D721Med (cell line): ENCODE results near the gene PLPPR4.
A peak's percentile ranks its signal among the peaks of the same experiment; 100 is the strongest.
"Not testable (repeated sequence)": the region's sequence is repeated elsewhere in the genome, so short reads cannot be mapped to it uniquely, and the experiment has no call there.

Source experiments
- DNase-seq: peaks from one replicate; pipeline ENCODE4 v3.0.0; 2011; ENCODE audit warnings: low spot score; ENCODE audit not compliant: insufficient read length
- FAIRE-seq: peaks from 2 replicates; lab custom pipeline; 2011; peaks lifted over from hg19 to GRCh38; lab: Jason Lieb, UNC
- TF ChIP-seq, protein P1 (sequence below): IDR thresholded peaks from 2 replicates; pipeline ENCODE4 v1.5.1; 2012; ENCODE audit warnings: mild to moderate bottlenecking, control low read depth; ENCODE audit not compliant: insufficient read depth; ENCODE audit errors: missing control alignments

PLPPR4 gene

DNA sequence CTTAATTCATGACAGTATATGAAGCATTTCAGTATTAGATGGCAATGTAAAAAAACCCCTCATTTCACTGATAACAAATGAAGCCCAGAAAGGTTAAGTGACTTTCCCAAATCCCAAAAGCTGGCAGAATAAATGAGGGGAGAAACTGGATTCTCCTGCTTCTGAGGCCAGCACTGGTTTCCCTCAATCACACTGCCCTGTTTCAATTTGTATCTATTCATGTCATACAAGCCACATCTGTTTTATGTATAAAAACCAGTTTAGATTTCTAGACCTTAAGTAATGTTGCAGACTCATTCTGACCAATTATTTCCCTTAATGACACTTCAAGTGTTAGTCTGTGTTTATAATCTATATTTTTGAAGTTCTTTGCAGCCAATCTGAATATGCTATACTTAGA lies 16.8 kb downstream of the PLPPR4 start:
- FAIRE-seq (no peak), DNase-seq (no peak)
- TF ChIP-seq, protein P1, sequence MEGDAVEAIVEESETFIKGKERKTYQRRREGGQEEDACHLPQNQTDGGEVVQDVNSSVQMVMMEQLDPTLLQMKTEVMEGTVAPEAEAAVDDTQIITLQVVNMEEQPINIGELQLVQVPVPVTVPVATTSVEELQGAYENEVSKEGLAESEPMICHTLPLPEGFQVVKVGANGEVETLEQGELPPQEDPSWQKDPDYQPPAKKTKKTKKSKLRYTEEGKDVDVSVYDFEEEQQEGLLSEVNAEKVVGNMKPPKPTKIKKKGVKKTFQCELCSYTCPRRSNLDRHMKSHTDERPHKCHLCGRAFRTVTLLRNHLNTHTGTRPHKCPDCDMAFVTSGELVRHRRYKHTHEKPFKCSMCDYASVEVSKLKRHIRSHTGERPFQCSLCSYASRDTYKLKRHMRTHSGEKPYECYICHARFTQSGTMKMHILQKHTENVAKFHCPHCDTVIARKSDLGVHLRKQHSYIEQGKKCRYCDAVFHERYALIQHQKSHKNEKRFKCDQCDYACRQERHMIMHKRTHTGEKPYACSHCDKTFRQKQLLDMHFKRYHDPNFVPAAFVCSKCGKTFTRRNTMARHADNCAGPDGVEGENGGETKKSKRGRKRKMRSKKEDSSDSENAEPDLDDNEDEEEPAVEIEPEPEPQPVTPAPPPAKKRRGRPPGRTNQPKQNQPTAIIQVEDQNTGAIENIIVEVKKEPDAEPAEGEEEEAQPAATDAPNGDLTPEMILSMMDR = no peak

DNA sequence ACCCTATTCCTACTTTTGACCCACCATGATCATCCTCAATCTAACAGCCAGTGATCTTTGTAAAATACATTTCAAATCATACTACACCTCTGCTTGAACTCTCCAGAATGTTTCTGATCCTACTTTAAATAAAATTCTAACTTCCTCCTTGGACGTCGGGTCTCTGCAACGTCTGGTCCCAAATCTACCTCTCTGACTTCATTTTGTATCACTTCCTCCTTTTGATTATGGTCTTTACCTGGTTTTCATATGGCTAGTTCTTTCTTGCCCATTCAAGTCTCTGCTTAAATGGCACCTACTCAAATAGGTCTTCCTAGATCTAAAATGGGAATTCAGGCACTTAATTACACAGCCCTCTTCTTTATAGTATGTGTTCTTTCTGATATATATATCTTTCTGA lies 18.2 kb downstream of the PLPPR4 start:
- TF ChIP-seq, protein P1 = no peak
- FAIRE-seq (no peak), DNase-seq (no peak)

DNA sequence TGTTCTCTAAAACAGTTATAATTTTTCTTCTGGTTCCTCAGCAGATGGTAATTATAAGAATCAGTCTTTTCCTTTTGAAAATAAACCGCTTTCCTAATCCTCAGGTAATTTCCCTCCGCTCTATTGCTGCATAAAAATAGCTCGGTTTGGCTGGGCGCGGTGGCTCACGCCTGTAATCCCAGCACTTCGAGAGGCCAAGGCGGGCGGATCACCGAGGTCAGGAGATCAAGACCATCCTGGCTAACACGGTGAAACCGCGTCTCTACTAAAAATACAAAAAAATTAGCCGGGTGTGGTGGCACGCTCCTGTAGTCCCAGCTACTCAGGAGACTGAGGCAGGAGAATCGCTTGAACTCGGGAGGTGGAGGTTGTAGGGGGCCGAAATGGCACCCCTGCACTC lies 19.2 kb downstream of the PLPPR4 start:
- FAIRE-seq = peak; percentile 87
- not testable (repeated sequence) for DNase-seq

DNA sequence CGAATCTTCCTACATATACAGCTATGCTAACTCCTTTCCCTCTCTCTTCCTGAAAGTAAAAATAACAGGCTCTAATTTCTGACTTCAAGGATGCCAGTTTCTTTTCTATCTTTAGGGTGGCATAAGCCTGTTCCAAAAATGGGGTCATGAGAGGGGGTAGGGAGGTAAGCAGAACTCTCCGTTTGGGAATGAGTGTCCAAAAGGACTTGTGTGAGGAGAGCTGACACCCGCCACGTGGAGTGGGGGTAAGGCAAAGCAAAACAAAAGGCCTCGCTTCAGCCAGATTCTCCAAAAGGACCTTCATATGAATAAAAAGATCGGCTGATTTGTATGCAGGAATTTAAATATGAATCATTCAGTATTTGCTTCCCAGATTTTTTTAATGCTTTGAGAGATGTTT lies 28.6 kb downstream of the PLPPR4 start:
- no peak for DNase-seq
- TF ChIP-seq, protein P1 = no peak
- no peak for FAIRE-seq

DNA sequence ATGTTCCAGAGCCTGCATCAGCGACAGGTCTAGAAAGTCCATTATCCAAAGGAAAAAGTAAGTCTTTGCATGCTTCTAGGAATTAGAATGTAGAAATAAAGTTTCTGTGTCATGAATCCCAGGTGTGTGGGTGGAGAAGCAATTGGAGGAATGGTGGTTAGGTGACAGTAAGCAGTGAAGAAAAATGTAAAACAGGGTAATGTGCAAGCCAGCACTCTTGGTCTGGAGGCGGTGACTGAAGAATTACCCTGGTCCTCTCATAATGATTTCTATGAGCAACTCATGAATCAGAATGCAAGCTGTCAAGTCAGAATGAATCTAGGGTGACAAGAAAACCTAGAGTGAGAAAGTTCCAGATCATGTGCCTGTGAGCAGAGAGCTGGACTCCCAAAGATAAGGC lies 33.6 kb downstream of the PLPPR4 start:
- TF ChIP-seq, protein P1 = no peak
- FAIRE-seq = no peak
- no peak for DNase-seq

DNA sequence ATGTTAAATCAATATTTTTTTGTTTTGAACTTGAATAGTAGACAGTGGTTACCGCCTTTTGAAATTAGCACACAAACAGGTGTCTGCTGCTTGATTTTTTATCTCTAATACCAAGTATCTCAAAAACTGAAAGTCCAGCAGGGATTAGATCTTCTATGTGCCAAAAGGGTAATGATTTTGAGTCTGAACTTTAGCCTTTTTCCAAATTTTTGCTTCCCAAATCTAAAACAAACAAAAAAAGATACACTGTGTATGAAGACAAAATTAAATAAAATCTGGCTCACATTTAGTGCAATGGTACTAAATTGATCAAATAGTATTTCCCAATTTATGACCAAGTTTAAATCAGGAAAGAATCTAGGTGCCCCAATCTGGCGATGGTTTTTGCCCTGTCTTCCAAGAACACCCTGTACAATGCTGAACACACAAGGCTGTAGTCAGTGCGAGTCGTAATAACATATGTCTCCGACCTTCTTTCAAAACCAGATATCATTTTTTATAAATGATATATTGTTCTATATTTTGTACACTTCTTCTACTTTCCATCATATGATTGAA lies 40.5 kb downstream of the PLPPR4 start:
- no peak for DNase-seq
- TF ChIP-seq, protein P1 = no peak
- FAIRE-seq = no peak

DNA sequence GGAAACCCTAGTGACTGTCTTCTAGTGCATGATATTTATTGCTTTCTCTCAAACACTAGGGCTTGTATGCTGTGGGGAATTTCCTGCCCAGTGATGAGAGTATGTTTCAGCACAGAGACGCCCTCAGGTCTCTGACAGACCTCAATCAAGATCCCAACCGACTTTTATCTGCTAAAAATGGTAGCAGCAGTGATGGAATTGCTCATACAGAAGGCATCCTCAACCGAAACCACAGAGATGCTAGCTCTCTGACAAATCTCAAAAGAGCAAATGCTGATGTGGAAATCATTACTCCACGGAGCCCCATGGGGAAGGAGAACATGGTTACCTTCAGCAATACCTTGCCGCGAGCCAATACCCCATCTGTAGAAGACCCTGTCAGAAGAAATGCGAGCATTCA lies 41.3 kb downstream of the PLPPR4 start:
- DNase-seq (no peak), FAIRE-seq (no peak)
- TF ChIP-seq, protein P1 = no peak

DNA sequence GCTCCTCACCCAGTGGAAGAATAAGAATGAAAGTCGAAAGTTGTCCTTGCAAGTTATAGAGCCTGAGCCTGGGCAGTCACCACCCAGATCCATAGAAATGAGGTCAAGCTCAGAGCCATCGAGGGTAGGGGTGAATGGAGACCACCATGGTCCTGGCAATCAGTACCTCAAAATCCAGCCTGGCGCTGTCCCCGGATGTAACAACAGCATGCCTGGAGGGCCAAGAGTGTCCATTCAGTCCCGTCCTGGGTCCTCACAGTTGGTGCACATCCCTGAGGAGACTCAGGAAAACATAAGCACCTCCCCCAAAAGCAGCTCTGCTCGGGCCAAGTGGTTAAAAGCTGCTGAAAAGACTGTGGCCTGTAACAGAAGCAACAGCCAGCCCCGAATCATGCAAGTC lies 41.8 kb downstream of the PLPPR4 start:
- FAIRE-seq (no peak), DNase-seq (no peak)
- TF ChIP-seq, protein P1 = no peak
